Tibial nerve (tissue), 4 donors: ENCODE data around the gene ASTN2.

ENCODE experiments used
- EP300 ChIP-seq, 2 donors: sonication (generic); formaldehyde crosslinking; IDR thresholded peaks; one replicate each; pipeline ENCODE4 v1.6.1; 2017; ENCODE audit warnings: antibody characterized with exemption in 2 of 2, mild to moderate bottlenecking in 1 of 2
- POLR2A ChIP-seq, 2 donors: fragments of 450-650 bp; IDR thresholded peaks; one replicate each; pipeline ENCODE4 v1.6.1; 2017; ENCODE audit warnings: antibody characterized with exemption in 2 of 2, mild to moderate bottlenecking in 2 of 2, moderate library complexity in 2 of 2
- TF ChIP-seq, protein P1 (sequence below), 5 experiments: fragments of 200-600 bp in 3 of 5; fragments of 450-650 bp in 2 of 5; sonication (generic) in 3 of 5; IDR thresholded peaks; one replicate each; pipeline ENCODE4 v1.5.1; 2016 to 2019; ENCODE audit warnings: antibody characterized with exemption in 5 of 5, mild to moderate bottlenecking in 3 of 5, moderate library complexity in 2 of 5

DNA sequence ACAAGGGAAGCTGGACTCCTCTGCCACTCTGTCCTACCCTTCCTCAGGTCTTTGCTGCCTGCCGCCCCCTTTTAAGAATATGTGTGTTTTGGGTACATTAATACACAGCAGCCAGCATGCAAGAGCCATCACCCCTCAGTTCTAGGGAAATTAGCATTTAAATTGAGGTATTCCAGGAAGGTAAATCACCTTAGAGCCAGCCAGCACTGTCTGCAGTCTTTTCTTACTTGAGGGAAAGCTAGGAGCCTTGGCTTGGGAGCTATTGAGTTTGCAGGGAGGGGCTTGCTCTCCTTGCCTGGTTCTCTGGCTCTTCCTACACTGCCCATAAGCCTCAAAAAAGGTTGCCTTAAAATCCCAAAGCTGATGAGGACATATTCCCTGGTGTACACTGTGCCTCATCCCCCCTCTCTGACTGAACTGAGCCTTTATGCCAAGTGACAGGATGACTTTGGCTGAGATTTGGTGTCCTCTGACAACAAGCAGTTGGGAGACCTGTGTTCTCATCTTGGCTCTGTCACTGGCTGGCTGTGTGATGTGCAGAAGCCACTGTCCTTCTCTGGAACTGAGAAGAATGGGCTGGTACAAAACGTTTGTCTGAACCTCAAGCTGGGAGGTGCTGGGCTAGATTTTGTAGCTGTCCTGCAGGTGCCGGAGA, 673.6 kb downstream of the ASTN2 start:
- TF ChIP-seq, protein P1, sequence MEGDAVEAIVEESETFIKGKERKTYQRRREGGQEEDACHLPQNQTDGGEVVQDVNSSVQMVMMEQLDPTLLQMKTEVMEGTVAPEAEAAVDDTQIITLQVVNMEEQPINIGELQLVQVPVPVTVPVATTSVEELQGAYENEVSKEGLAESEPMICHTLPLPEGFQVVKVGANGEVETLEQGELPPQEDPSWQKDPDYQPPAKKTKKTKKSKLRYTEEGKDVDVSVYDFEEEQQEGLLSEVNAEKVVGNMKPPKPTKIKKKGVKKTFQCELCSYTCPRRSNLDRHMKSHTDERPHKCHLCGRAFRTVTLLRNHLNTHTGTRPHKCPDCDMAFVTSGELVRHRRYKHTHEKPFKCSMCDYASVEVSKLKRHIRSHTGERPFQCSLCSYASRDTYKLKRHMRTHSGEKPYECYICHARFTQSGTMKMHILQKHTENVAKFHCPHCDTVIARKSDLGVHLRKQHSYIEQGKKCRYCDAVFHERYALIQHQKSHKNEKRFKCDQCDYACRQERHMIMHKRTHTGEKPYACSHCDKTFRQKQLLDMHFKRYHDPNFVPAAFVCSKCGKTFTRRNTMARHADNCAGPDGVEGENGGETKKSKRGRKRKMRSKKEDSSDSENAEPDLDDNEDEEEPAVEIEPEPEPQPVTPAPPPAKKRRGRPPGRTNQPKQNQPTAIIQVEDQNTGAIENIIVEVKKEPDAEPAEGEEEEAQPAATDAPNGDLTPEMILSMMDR (IDR thresholded peaks at IDR 0.05), result no peak
- TF ChIP-seq POLR2A (IDR thresholded peaks at IDR 0.05) (no peak), EP300 (IDR thresholded peaks at IDR 0.05) (no peak)
